SK-N-SH treated with all-trans-retinoic acid at 6 μM for 48 hours (cell line): ENCODE results near the gene LIMCH1.
"Not testable (repeated sequence)": the region's sequence is repeated elsewhere in the genome, so short reads cannot be mapped to it uniquely, and the experiment has no call there.

ENCODE experiments used
- ISL1 ChIP-seq: fragments of 250-450 bp; sonication (Bioruptor Pico); IDR thresholded peaks from 2 replicates; pipeline ENCODE4 v2.1.2; 2022; ENCODE audit warnings: mild to moderate bottlenecking, moderate library complexity
- ZC3H10 ChIP-seq: fragments of 250-450 bp; sonication (Bioruptor Pico); IDR thresholded peaks from 2 replicates; pipeline ENCODE4 v1.5.1; 2021; ENCODE audit warnings: mild to moderate bottlenecking, moderate library complexity

- TF ChIP-seq ISL1 (CRISPR knock-in tag); ZC3H10: not testable (repeated sequence)
These were observed 173.7 kb downstream of the LIMCH1 start for GRCh38 chr4:41711654-41712053.
